IPS-18a (cell line): ENCODE data around the gene EIF3K.
"Not testable (repeated sequence)": the region's sequence is repeated elsewhere in the genome, so short reads cannot be mapped to it uniquely, and the experiment has no call there.

Experiments used
- H3K27ac ChIP-seq: one replicate; pipeline ENCODE4 v1.5.1; 2013; ENCODE audit warnings: low read length
- H3K27me3 ChIP-seq: one replicate; pipeline ENCODE4 v1.6.1; 2013; ENCODE audit warnings: mild to moderate bottlenecking, low read length; ENCODE audit not compliant: control insufficient read depth, insufficient read depth
- H3K36me3 ChIP-seq: one replicate; pipeline ENCODE4 v1.6.1; 2013; ENCODE audit warnings: low read depth, low read length; ENCODE audit not compliant: control insufficient read depth
- H3K4me1 ChIP-seq: one replicate; pipeline ENCODE4 v1.6.1; 2013; ENCODE audit warnings: low read depth, low read length; ENCODE audit not compliant: control insufficient read depth
- H3K4me3 ChIP-seq: one replicate; pipeline ENCODE4 v1.5.1; 2013; ENCODE audit warnings: low read length
- H3K9ac ChIP-seq: one replicate; pipeline ENCODE4 v1.6.1; 2013; ENCODE audit warnings: mild to moderate bottlenecking, low read length, moderate library complexity
- H3K9me3 ChIP-seq: one replicate; pipeline ENCODE4 v1.6.1; 2013; ENCODE audit warnings: low read depth, low read length; ENCODE audit not compliant: control insufficient read depth

EIF3K gene, protein sequence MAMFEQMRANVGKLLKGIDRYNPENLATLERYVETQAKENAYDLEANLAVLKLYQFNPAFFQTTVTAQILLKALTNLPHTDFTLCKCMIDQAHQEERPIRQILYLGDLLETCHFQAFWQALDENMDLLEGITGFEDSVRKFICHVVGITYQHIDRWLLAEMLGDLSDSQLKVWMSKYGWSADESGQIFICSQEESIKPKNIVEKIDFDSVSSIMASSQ

DNA sequence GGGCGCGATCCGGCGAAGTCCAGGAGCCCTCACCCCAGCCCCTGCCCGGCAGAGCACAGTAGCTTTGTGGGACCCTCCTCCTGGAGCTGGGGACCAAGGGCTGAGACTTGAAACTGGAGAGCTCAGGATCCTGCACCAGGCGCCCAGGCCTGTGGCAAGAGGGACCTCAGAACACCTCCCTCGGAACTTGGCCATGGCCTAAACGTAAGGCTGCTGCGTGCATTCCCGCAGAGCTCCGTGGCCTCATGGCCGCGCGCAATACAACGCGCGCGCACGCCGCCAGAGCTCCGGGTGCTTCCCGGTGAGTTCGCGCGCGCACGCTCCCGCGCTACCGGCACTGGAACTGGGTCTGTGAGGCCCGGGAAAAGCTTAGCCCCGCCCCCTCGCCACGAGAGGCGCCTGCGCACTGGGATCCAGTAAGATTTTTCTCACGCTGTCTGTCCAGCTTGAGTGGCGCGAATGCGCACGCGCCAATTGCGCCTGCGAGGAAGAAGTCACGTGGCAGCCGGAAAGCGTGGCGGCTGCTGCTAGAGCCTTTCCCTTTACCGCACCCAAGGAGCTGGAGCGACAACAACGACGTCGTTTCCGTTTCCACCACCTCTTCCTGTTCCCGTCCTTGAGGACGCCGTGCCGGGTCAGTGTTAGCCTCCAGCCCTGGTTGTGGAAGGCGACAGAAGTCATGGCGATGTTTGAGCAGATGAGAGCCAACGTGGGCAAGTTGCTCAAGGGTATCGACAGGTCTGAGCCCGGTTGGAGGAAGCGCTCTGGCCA is at the start of gene EIF3K:
EIF3K (plus strand) TSS at position 599 of the 771 bp plus-strand sequence; CDS start at position 680, 81 bp downstream.
- H3K4me3 ChIP-seq: peak within 1 kb of the TSS; percentile 94
- peak within 1 kb of the TSS; percentile 75 for H3K9ac ChIP-seq
- H3K27ac ChIP-seq: peak within 1 kb of the TSS; percentile 88
- no peaks in the 10 kb centered on the region for H3K9me3 ChIP-seq
- peaks cover 31% of the 10 kb centered on the region for H3K36me3 ChIP-seq
- H3K4me1 ChIP-seq: peaks cover 7% of the 10 kb centered on the region
- H3K27me3 ChIP-seq: no peaks in the 10 kb centered on the region

DNA sequence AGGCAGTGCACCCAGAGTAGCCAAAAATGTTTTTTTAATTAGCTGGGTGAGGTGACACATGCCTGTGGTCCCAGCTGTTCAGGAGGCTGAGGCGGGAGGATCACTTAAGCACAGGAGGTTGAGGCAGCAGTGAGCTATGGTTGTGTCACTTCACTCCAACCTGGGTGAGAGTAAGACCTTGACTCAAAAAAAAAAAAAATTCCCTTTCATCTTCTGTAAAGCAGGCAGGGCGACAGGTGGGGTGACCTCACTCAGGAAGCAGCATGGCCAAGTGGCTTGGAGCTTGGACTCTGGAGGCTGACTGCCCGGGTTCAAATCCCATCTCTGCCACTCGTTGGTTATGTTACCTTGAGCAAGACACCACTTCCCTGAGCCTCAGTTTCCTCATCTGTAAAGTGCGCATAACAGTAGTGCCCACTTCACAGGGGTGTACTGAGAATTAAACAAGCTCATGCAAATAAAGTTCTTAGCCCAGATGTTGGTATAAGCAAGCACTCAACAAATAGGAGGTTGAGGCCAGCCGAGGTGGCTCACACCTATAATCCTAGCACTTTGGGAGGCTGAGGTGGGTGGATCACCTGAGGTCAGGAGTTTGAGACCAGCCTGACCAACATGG is 49.5 kb upstream of the EIF3K start:
- no peaks in the 10 kb centered on the region for H3K9me3 ChIP-seq
- no peaks in the 10 kb centered on the region for H3K4me1 ChIP-seq
- no peak overlapping the region for H3K27ac ChIP-seq
- H3K4me3 ChIP-seq: no peak overlapping the region
- H3K27me3 ChIP-seq: peaks cover 4% of the 10 kb centered on the region
- no peak overlapping the region for H3K9ac ChIP-seq
- H3K36me3 ChIP-seq: no peaks in the 10 kb centered on the region

DNA sequence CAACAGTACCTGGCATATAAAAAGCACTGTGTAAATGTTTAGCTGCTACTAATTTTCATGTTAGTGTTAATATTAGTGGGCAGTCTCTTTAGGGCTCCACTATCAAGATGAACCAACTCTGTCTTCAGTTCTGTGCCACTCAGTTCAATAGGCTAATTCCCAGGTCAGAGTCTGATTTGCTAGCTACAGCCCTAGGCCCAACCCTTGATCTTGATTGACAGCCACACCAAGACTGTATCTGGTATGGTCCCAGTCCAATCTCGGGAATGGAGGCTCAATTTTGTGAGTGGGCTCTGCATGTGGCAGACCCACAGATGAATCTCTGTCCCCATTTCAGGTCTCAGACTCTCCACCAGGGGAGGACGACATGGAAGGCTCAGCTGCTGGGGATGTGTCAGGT is 47.3 kb upstream of the EIF3K start:
- Histone ChIP-seq H3K36me3 (no peaks in the 10 kb centered on the region), H3K9me3 (no peaks in the 10 kb centered on the region), H3K27me3 (no peaks in the 10 kb centered on the region), H3K9ac (no peak overlapping the region), H3K4me3 (no peak overlapping the region), H3K27ac (no peak overlapping the region), H3K4me1 (no peaks in the 10 kb centered on the region)

GRCh38 chr19:38577826-38578225 is 41.2 kb upstream of the EIF3K start:
- H3K9ac ChIP-seq: no peak overlapping the region
- no peaks in the 10 kb centered on the region for H3K4me1 ChIP-seq
- no peak overlapping the region for H3K4me3 ChIP-seq
- H3K9me3 ChIP-seq: no peaks in the 10 kb centered on the region
- no peaks in the 10 kb centered on the region for H3K27me3 ChIP-seq
- no peaks in the 10 kb centered on the region for H3K36me3 ChIP-seq
- no peak overlapping the region for H3K27ac ChIP-seq

DNA sequence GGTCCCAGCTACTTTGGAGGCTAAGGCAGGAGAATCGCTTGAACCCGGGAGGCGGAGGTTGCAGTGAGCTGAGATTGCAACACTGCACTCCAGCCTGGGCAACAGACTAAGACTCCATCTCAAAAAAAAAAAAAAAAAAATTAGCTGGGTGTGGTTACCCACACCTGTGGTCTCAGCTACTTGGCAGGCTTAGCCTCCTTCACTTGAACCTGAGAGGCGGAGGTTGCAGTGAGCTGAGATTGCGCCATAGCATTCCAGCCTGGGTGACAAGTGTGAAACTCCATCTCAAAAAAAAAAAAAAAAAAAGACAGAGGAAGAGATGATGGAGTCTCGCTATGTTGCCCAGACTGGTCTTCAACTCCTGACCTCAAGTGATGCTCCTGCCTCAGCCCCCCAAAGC is 39.7 kb upstream of the EIF3K start:
- not testable (repeated sequence) for H3K9ac ChIP-seq, H3K9me3 ChIP-seq, H3K4me3 ChIP-seq, H3K27me3 ChIP-seq, H3K4me1 ChIP-seq, H3K36me3 ChIP-seq, H3K27ac ChIP-seq

DNA sequence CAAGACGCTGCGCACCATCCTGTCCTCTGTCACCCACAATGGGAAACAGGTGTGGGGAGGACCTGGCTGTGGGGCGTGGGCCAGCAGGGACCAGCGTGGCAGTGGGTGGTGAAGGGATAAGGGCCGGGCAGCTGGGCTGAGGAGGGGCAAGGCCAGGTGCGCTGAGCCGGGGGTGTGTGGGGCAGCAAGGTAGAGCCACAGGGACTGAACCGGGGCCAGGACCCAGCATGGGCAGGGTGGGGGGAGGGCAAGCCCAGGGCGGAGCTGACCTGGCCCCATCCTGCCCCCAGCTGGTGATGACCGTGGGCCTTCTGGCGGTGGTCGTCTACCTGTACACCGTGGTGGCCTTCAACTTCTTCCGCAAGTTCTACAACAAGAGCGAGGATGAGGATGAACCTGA is 38.9 kb upstream of the EIF3K start:
- no peak overlapping the region for H3K27ac ChIP-seq
- H3K4me1 ChIP-seq: no peaks in the 10 kb centered on the region
- H3K27me3 ChIP-seq: no peaks in the 10 kb centered on the region
- H3K9ac ChIP-seq: no peak overlapping the region
- no peak overlapping the region for H3K4me3 ChIP-seq
- no peaks in the 10 kb centered on the region for H3K36me3 ChIP-seq
- no peaks in the 10 kb centered on the region for H3K9me3 ChIP-seq

- no peaks in the 10 kb centered on the region for H3K9me3 ChIP-seq
- H3K36me3 ChIP-seq: peaks cover 6% of the 10 kb centered on the region
- no peak overlapping the region for H3K4me3 ChIP-seq
- H3K9ac ChIP-seq: no peak overlapping the region
- no peaks in the 10 kb centered on the region for H3K4me1 ChIP-seq
- H3K27me3 ChIP-seq: no peaks in the 10 kb centered on the region
- H3K27ac ChIP-seq: no peak overlapping the region
Observed at GRCh38 chr19:38583219-38583984, 35.6 kb upstream of the EIF3K start.

- peaks cover 6% of the 10 kb centered on the region for H3K36me3 ChIP-seq
- H3K27me3 ChIP-seq: no peaks in the 10 kb centered on the region
- H3K9ac ChIP-seq: no peak overlapping the region
- H3K4me3 ChIP-seq: no peak overlapping the region
- H3K4me1 ChIP-seq: no peaks in the 10 kb centered on the region
- no peak overlapping the region for H3K27ac ChIP-seq
- H3K9me3 ChIP-seq: no peaks in the 10 kb centered on the region
Observed at GRCh38 chr19:38583985-38584305, 35.0 kb upstream of the EIF3K start.

GRCh38 chr19:38587562-38587961 is 31.4 kb upstream of the EIF3K start:
- H3K27ac ChIP-seq: no peak overlapping the region
- H3K9ac ChIP-seq: no peak overlapping the region
- no peaks in the 10 kb centered on the region for H3K27me3 ChIP-seq
- H3K9me3 ChIP-seq: no peaks in the 10 kb centered on the region
- no peak overlapping the region for H3K4me3 ChIP-seq
- H3K36me3 ChIP-seq: peaks cover 6% of the 10 kb centered on the region
- H3K4me1 ChIP-seq: no peaks in the 10 kb centered on the region

DNA sequence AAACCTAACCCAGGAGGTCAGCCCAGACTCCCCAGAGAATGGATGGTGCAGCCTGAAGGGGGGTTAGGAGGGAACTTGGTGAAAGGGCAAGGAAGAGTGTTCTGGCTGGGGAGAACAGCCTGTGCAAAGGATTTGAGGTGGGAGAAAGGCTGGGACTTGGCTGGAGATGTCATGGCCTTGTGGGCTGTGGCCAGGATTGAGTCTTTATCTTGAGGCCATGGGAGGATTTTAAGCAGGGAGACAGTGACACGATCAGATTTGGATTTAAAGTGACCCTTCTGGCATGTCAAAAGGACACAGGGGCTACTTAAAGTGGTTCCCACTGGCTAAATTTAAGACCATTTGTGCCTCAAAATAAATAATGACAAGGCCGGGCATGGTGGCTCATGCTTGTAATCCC is 30.9 kb upstream of the EIF3K start:
- H3K9ac ChIP-seq: no peak overlapping the region
- no peaks in the 10 kb centered on the region for H3K27me3 ChIP-seq
- no peaks in the 10 kb centered on the region for H3K9me3 ChIP-seq
- no peak overlapping the region for H3K4me3 ChIP-seq
- no peak overlapping the region for H3K27ac ChIP-seq
- H3K36me3 ChIP-seq: peaks cover 6% of the 10 kb centered on the region
- H3K4me1 ChIP-seq: no peaks in the 10 kb centered on the region

DNA sequence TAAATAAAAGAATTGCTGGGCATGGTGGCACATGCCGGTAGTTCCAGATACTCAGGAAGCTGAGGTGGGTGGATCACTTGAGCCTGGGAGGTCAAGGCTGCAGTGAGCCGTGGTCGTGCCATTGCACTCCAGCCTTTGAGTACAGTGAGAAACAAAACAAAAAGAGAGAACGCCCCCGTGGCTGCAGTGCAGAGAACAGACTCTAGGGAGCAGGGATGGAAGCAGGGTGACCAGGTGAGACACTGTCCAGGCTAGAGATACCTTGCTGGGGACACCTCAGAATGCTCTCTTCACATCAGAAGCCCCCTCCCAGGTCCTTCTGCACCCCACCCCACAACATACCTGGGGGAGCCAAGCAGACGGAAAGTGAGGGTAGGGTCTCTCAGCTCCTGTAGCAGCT is 26.0 kb upstream of the EIF3K start:
- H3K36me3 ChIP-seq: no peaks in the 10 kb centered on the region

More for the DNA sequence above, 26.0 kb upstream of the EIF3K start:
- H3K27me3 ChIP-seq: no peaks in the 10 kb centered on the region
- H3K4me1 ChIP-seq: no peaks in the 10 kb centered on the region
- H3K4me3 ChIP-seq: no peak overlapping the region
- no peak overlapping the region for H3K9ac ChIP-seq
- H3K27ac ChIP-seq: no peak overlapping the region
- H3K9me3 ChIP-seq: no peaks in the 10 kb centered on the region
